MM.1S (cell line): ENCODE measurements around the gene CROCC2.

ENCODE experiments used
- DNase-seq: peaks from one replicate; pipeline ENCODE4 v3.0.0-alpha.2; 2015
- H2AFZ ChIP-seq: fragments of 300-600 bp; sonication (generic); 2 replicates; pipeline ENCODE4 v1.6.0; 2016; ENCODE audit warnings: antibody characterized with exemption, low read length
- H3F3A ChIP-seq: fragments of 300-600 bp; sonication (generic); 2 replicates; pipeline ENCODE4 v1.6.1; 2016; ENCODE audit warnings: mild to moderate bottlenecking, antibody characterized with exemption, low read length, moderate library complexity, mixed read lengths; ENCODE audit not compliant: insufficient read depth
- H3K27ac ChIP-seq: fragments of 300-600 bp; sonication (generic); 2 replicates; pipeline ENCODE4 v1.5.1; 2016; ENCODE audit warnings: mild to moderate bottlenecking, low read length
- H3K27me3 ChIP-seq: fragments of 300-600 bp; sonication (generic); replicated peaks from 2 replicates; pipeline ENCODE4 v1.6.0; 2016; ENCODE audit warnings: low read length; ENCODE audit not compliant: insufficient read depth
- H3K36me3 ChIP-seq: fragments of 300-600 bp; sonication (generic); replicated peaks from 2 replicates; pipeline ENCODE4 v1.6.1; 2016; ENCODE audit warnings: mild to moderate bottlenecking, low read length, mixed read lengths; ENCODE audit not compliant: insufficient read depth
- H3K4me1 ChIP-seq: fragments of 300-600 bp; sonication (generic); 2 replicates; pipeline ENCODE4 v1.6.1; 2016; ENCODE audit warnings: low read length, mixed read lengths
- H3K4me2 ChIP-seq: fragments of 300-600 bp; sonication (generic); 2 replicates; pipeline ENCODE4 v1.6.0; 2016; ENCODE audit warnings: low read depth, low read length
- H3K4me3 ChIP-seq: fragments of 300-600 bp; sonication (generic); 2 replicates; pipeline ENCODE4 v1.5.1; 2016; ENCODE audit warnings: low read length, mixed read lengths
- H3K79me2 ChIP-seq: fragments of 300-600 bp; sonication (generic); 2 replicates; pipeline ENCODE4 v1.6.1; 2016; ENCODE audit warnings: mixed run types, low read length, mixed read lengths
- H3K9ac ChIP-seq: fragments of 300-600 bp; sonication (generic); 2 replicates; pipeline ENCODE4 v1.6.1; 2016; ENCODE audit warnings: low read length, mixed read lengths
- H3K9me2 ChIP-seq: fragments of 300-600 bp; sonication (generic); replicated peaks from 2 replicates; pipeline ENCODE4 v1.6.1; 2016; ENCODE audit warnings: mild to moderate bottlenecking, low read length, mixed read lengths; ENCODE audit not compliant: insufficient read depth
- H3K9me3 ChIP-seq: fragments of 300-600 bp; sonication (generic); replicated peaks from 2 replicates; pipeline ENCODE4 v1.6.1; 2016; ENCODE audit warnings: mild to moderate bottlenecking, low read length, mixed read lengths; ENCODE audit not compliant: insufficient read depth
- H4K20me1 ChIP-seq: fragments of 300-600 bp; sonication (generic); 2 replicates; pipeline ENCODE4 v1.6.1; 2016; ENCODE audit warnings: mild to moderate bottlenecking, low read length, moderate library complexity, mixed read lengths; ENCODE audit not compliant: insufficient read depth
- CTCF ChIP-seq: fragments of 300-600 bp; sonication (generic); IDR thresholded peaks from 2 replicates; pipeline ENCODE4 v1.5.1; 2016; ENCODE audit warnings: antibody characterized with exemption, low read length, mixed read lengths
- EZH2 ChIP-seq: fragments of 300-600 bp; sonication (generic); optimal IDR thresholded peaks from 2 replicates; pipeline ENCODE3; 2017; ENCODE audit warnings: low read depth, mild to moderate bottlenecking, antibody characterized with exemption, low read length, mixed read lengths
- EZH2phosphoT487 ChIP-seq: fragments of 300-600 bp; sonication (generic); IDR thresholded peaks from 2 replicates; pipeline ENCODE4 v1.6.1; 2018; ENCODE audit warnings: antibody characterized with exemption, low read length

CROCC2 gene

GRCh38 chr2:240888130-240888889, 17.8 kb upstream of the CROCC2 start:
- H3K9me3 ChIP-seq: no peaks in the 10 kb centered on the region
- peaks cover 9% of the 10 kb centered on the region for H3K27me3 ChIP-seq
- H2AFZ ChIP-seq: no peak overlapping the region
- no peak overlapping the region for H3K9ac ChIP-seq
- H3K79me2 ChIP-seq: no peaks in the 10 kb centered on the region
- no peaks in the 10 kb centered on the region for H3K36me3 ChIP-seq
- no peaks in the 10 kb centered on the region for H3K4me1 ChIP-seq
- no peaks in the 10 kb centered on the region for H4K20me1 ChIP-seq
- no peak overlapping the region for H3K4me3 ChIP-seq
- no peak for DNase-seq
- TF ChIP-seq CTCF: no peak
- TF ChIP-seq EZH2: no peak
- no peak for TF ChIP-seq EZH2phosphoT487
- no peak overlapping the region for H3K27ac ChIP-seq
- no peak overlapping the region for H3K4me2 ChIP-seq
- H3K9me2 ChIP-seq: no peaks in the 10 kb centered on the region
- no peaks in the 10 kb centered on the region for H3F3A ChIP-seq

DNA sequence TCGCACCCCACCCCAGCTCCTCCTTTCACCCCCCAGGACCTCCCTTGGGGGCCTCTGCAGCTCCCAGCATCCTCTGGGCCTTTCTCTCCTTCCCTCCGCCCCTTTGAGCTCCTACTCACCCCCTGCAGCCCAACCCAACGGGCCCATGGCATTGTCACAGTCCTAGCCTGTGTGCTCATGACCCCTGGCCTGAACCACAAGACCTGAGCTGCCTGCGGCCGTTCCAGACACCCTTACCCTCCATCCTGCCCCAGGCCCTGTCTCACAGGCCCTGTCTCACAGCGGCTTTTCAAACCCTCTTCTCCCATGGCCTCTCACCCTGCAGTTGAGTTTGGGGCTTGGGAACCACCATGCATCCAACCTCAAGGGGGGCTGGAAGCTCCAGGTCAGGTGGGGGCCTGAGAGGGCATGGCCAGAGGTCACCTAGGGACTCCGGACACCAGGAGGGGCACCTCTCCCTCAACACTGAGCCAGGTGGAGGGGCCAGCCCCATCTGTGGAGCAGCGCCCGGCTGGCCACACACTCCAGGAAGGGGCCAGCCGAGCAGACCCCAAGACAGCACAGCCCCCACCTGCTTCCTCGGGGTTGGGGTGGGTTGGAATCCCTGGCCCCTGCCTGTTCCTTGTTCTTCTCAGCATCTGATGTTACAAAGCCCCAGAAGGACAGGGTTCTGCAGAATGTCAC, 17.1 kb upstream of the CROCC2 start:
- Histone ChIP-seq H4K20me1 (no peaks in the 10 kb centered on the region), H3K4me1 (no peaks in the 10 kb centered on the region), H3K9me3 (no peaks in the 10 kb centered on the region), H3K79me2 (no peaks in the 10 kb centered on the region), H3K27ac (no peak overlapping the region), H3K9me2 (no peaks in the 10 kb centered on the region), H3K4me2 (no peak overlapping the region), H2AFZ (no peak overlapping the region), H3K9ac (no peak overlapping the region), H3K36me3 (no peaks in the 10 kb centered on the region), H3K4me3 (no peak overlapping the region), H3F3A (no peaks in the 10 kb centered on the region), H3K27me3 (peaks cover 7% of the 10 kb centered on the region)
- DNase-seq: no peak
- no peak for TF ChIP-seq EZH2

DNA sequence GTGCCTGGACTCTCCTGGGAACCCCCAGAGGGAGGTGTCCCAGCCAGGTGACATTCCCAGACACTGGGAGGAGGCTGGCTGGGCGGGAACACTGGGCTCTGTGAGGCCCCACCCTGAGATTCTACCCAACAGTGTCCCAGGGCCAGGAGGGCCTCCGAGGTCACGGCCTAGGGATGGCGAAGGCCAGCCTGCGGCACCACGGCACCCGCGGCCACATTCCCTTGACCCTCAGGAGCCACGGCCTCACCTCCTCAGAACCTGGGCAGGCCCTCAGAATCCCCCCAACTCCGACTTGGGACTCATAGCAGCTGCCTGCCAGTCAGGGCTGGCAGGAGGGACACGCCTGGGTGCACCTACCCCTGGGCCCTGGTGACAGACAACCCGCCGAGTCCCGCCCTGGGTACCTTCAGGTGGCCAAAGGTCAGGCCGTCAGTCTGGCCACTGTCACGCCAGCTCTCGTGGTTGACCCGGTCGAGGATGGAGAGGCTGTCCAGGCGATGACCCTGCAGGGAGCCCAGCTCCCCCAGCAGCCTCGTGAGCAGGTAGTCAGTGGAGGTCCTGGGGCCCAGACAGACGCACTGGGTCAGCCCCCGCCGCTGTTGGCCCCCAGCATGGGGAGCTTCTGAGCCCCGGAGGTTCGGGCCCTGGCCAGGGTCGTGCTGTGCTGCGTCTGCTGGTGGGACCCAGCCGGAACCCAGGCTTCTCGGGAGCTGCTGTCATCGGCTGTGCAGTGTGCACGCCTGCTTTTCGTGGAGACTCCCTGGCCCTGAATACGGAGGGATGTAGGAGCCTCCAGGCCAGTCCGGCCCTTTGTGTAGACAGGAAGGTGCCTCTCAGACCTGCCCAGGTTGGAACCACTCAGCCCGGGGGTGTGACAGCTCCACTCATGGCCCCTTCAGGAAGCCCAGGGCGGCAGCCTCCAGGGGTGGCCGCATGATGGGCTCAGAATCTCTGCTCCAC, 16.3 kb upstream of the CROCC2 start:
- Histone ChIP-seq H3K9me3 (no peaks in the 10 kb centered on the region), H3K36me3 (no peaks in the 10 kb centered on the region), H3K4me3 (no peak overlapping the region), H3F3A (no peaks in the 10 kb centered on the region), H4K20me1 (no peaks in the 10 kb centered on the region), H3K9ac (no peak overlapping the region), H3K9me2 (no peaks in the 10 kb centered on the region), H3K27me3 (peaks cover 7% of the 10 kb centered on the region), H3K79me2 (no peaks in the 10 kb centered on the region), H3K4me2 (no peak overlapping the region), H3K4me1 (no peaks in the 10 kb centered on the region), H3K27ac (no peak overlapping the region), H2AFZ (no peak overlapping the region)
- no peak for DNase-seq
- TF ChIP-seq CTCF (no peak), EZH2 (no peak), EZH2phosphoT487 (no peak)
